PC-9 (cell line): ENCODE data around the gene RBM33.

Experiments used
- EZH2 ChIP-seq: fragments of 200-600 bp; sonication (generic); IDR thresholded peaks from 2 replicates; pipeline ENCODE4 v1.8.0; 2017; ENCODE audit warnings: antibody characterized with exemption, low read depth
- TF ChIP-seq, protein P1 (sequence below): fragments of 200-600 bp; sonication (generic); conservative IDR thresholded peaks from 2 replicates; pipeline ENCODE4 v1.6.1; 2017; ENCODE audit warnings: mixed run types, antibody characterized with exemption, mild to moderate bottlenecking, moderate library complexity

DNA sequence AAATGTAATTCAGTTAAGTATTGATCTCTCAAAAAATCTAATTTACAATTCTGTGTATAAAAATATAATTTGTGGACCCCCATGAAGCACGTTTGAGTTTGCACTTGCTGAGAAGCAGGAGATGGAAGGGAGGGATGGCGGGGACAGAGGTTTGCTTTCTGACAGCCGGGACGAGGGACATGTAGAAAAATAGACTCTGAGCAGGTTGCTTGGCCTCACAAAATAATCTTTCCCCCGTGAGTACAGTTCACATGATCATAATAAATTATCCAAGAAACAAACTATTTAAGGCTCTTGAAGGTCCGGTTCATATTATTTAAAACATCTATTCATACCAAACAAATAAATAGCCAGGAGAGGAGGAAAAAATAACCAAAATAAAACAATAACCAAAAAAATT, 157.8 kb downstream of the RBM33 start:
- TF ChIP-seq, protein P1, sequence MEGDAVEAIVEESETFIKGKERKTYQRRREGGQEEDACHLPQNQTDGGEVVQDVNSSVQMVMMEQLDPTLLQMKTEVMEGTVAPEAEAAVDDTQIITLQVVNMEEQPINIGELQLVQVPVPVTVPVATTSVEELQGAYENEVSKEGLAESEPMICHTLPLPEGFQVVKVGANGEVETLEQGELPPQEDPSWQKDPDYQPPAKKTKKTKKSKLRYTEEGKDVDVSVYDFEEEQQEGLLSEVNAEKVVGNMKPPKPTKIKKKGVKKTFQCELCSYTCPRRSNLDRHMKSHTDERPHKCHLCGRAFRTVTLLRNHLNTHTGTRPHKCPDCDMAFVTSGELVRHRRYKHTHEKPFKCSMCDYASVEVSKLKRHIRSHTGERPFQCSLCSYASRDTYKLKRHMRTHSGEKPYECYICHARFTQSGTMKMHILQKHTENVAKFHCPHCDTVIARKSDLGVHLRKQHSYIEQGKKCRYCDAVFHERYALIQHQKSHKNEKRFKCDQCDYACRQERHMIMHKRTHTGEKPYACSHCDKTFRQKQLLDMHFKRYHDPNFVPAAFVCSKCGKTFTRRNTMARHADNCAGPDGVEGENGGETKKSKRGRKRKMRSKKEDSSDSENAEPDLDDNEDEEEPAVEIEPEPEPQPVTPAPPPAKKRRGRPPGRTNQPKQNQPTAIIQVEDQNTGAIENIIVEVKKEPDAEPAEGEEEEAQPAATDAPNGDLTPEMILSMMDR = no peak
- TF ChIP-seq EZH2 = no peak
